ENCODE measurements around the gene DCP1A.

DCP1A gene

DNA sequence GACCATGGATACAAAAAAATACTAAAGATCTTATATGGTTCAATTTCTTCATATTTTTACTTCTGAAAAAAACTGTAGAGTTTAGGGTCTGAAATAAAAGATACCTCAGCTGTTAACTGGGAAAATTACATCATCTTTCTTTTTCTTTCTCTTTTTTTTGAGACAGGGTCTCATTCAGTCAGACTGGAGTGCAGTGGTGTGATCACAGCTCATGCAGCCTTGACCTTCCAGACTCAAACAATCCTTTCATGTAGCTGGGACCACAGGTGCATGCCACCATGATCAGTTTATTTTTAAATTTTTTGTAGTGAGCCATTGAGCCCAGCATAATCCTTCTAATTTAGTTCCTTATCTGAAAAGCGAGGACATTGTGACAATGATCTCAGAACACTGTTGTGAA, 51.9 kb downstream of the DCP1A start:
- no peaks in the 10 kb centered on the region for H3K79me2 ChIP-seq (ENCODE audit: insufficient read depth, low read length)
- H3K9me2 ChIP-seq (ENCODE audit: low read depth, low read length), result no peaks in the 10 kb centered on the region
- H3K9ac ChIP-seq (ENCODE audit: low read length), result no peak overlapping the region
- H3K27me3 ChIP-seq (ENCODE audit: insufficient read depth, low read length), result no peaks in the 10 kb centered on the region
- no peak overlapping the region for H3K4me3 ChIP-seq (ENCODE audit: low read depth, low read length, poor library complexity, severe bottlenecking)
- H3K27ac ChIP-seq (ENCODE audit: low read depth, low read length, poor library complexity, severe bottlenecking), result no peak overlapping the region
- no peaks in the 10 kb centered on the region for H4K20me1 ChIP-seq (ENCODE audit: insufficient read depth, low read length)
- H2AFZ ChIP-seq (ENCODE audit: low read length), result no peak overlapping the region
- H3K4me1 ChIP-seq (ENCODE audit: insufficient read depth, low read length, severe bottlenecking), result no peaks in the 10 kb centered on the region
- H3K36me3 ChIP-seq (ENCODE audit: insufficient read depth, low read length), result peaks cover 19% of the 10 kb centered on the region; the same call in 1 of the 2 replicates
- no peak overlapping the region for H3K4me2 ChIP-seq (ENCODE audit: low read length)
- H3K9me3 ChIP-seq (ENCODE audit: low read length), result no peaks in the 10 kb centered on the region
- no peaks in the 10 kb centered on the region for H3F3A ChIP-seq (ENCODE audit: insufficient read depth, low read length)
- TF ChIP-seq CTCF (IDR thresholded peaks at IDR 0.05; ENCODE audit: low read length) (no peak), EZH2 (IDR thresholded peaks at IDR 0.05; ENCODE audit: borderline replicate concordance, low read length) (no peak)

- no peaks in the 10 kb centered on the region for H3K9me2 ChIP-seq (ENCODE audit: low read depth, low read length)
- peaks cover 14% of the 10 kb centered on the region; the same call in 1 of the 2 replicates for H3K36me3 ChIP-seq (ENCODE audit: insufficient read depth, low read length)
- no peaks in the 10 kb centered on the region for H3K9me3 ChIP-seq (ENCODE audit: low read length)
- H3K9ac ChIP-seq (ENCODE audit: low read length), result no peak overlapping the region
- H3F3A ChIP-seq (ENCODE audit: insufficient read depth, low read length), result no peaks in the 10 kb centered on the region
- no peak overlapping the region for H3K4me3 ChIP-seq (ENCODE audit: low read depth, low read length, poor library complexity, severe bottlenecking)
- TF ChIP-seq EZH2 (IDR thresholded peaks at IDR 0.05; ENCODE audit: borderline replicate concordance, low read length) (no peak), CTCF (IDR thresholded peaks at IDR 0.05; ENCODE audit: low read length) (no peak)
- H3K27me3 ChIP-seq (ENCODE audit: insufficient read depth, low read length), result no peaks in the 10 kb centered on the region
- H3K4me1 ChIP-seq (ENCODE audit: insufficient read depth, low read length, severe bottlenecking), result no peaks in the 10 kb centered on the region
- H3K4me2 ChIP-seq (ENCODE audit: low read length), result no peak overlapping the region
- H4K20me1 ChIP-seq (ENCODE audit: insufficient read depth, low read length), result no peaks in the 10 kb centered on the region
- no peaks in the 10 kb centered on the region for H3K79me2 ChIP-seq (ENCODE audit: insufficient read depth, low read length)
- no peak overlapping the region for H2AFZ ChIP-seq (ENCODE audit: low read length)
- no peak overlapping the region for H3K27ac ChIP-seq (ENCODE audit: low read depth, low read length, poor library complexity, severe bottlenecking)
Measured at GRCh38 chr3:53293867-53294266, 53.5 kb downstream of the DCP1A start.

- H3K27me3 ChIP-seq (ENCODE audit: insufficient read depth, low read length), result no peaks in the 10 kb centered on the region
- peaks cover 23% of the 10 kb centered on the region; the same call in 1 of the 2 replicates for H3K36me3 ChIP-seq (ENCODE audit: insufficient read depth, low read length)
- H4K20me1 ChIP-seq (ENCODE audit: insufficient read depth, low read length), result no peaks in the 10 kb centered on the region
- no peak overlapping the region for H3K4me3 ChIP-seq (ENCODE audit: low read depth, low read length, poor library complexity, severe bottlenecking)
- H3K27ac ChIP-seq (ENCODE audit: low read depth, low read length, poor library complexity, severe bottlenecking), result no peak overlapping the region
- H3K4me1 ChIP-seq (ENCODE audit: insufficient read depth, low read length, severe bottlenecking), result no peaks in the 10 kb centered on the region
- H3K9me3 ChIP-seq (ENCODE audit: low read length), result no peaks in the 10 kb centered on the region
- H3K4me2 ChIP-seq (ENCODE audit: low read length), result no peak overlapping the region
- H3K79me2 ChIP-seq (ENCODE audit: insufficient read depth, low read length), result no peaks in the 10 kb centered on the region
- H3F3A ChIP-seq (ENCODE audit: insufficient read depth, low read length), result no peaks in the 10 kb centered on the region
- TF ChIP-seq CTCF (IDR thresholded peaks at IDR 0.05; ENCODE audit: low read length), result no peak
- no peak for TF ChIP-seq EZH2 (IDR thresholded peaks at IDR 0.05; ENCODE audit: borderline replicate concordance, low read length)
- H2AFZ ChIP-seq (ENCODE audit: low read length), result no peak overlapping the region
- H3K9ac ChIP-seq (ENCODE audit: low read length), result no peak overlapping the region
- no peaks in the 10 kb centered on the region for H3K9me2 ChIP-seq (ENCODE audit: low read depth, low read length)
Measured at GRCh38 chr3:53288214-53288613, 59.1 kb downstream of the DCP1A start.

All from OCI-LY1 (cell line).